ENCODE results near the gene ST6GALNAC4.
A peak's percentile ranks its signal among the peaks of the same experiment; 100 is the strongest.

The ST6GALNAC4 gene

DNA sequence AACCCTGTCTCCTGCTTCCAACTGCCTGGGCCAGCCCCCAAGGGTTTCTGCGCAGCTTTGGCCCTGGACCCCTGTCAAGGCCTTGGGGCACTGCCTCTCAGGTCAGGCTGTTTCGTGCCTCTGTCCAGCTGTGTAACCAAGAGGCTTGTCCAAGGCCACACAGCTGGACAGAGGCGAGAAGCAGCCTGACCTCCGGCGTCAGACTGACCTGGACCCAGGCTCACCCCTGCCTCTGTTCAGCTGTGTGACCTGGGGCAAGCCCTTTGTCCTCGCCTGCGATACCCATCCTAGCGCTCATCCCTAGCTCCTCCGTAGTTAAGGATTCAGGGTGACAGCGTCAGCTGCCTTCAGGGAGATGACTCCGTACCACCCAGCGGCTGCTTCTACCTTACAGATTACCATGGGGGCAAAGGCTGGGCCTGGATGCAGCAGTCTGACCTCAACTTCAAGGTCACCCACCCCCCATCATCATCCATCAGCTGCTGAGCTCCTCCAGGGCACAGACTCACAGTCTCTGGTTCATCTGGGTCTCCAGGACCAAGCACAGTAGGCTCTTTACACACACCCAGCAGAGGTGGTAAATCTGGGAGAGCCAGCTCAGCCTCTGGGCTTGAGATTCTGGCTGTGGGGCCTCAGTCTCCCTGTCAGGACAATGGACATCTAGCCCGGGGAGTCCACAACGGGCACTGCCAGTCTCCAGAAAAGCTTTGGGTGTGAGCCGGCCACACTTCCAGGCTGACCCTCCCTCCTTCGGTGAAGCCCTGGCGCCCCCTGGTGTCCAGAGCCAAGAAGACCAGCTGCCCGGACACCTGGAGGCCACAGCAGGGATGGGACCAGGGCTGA is 47.3 kb downstream of the ST6GALNAC4 start:
- DNase-seq = peak; percentile 83

DNA sequence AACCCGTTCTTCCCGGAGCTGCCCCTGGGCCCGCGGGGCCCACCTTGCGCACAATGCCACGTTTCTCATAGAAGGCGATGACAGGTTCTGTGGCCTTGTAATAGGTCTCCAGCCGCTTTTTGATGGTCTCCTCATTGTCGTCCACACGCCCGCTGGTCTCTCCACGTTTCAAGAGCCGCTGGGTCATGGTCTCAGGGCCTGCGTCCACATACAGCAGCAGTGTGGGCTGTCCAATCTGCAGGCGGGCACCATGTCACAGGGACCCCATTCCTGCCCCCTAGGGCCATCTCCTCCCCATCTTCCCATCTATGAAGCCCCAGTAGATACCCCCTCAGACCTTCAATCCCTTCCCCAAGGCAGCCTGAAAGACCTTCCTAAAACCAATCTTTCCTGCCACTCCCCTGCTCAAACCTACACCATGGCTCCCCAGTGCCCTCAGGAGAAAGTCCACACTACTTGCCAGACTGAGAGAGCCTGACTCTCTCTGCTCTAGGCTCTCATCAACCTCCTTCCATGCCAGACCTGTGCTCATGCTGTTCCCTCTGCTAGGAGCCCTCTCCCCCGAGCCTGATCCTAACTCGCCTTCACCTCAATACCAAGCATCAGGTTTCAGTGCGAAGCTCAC is 48.5 kb downstream of the ST6GALNAC4 start:
- no peak for DNase-seq

DNA sequence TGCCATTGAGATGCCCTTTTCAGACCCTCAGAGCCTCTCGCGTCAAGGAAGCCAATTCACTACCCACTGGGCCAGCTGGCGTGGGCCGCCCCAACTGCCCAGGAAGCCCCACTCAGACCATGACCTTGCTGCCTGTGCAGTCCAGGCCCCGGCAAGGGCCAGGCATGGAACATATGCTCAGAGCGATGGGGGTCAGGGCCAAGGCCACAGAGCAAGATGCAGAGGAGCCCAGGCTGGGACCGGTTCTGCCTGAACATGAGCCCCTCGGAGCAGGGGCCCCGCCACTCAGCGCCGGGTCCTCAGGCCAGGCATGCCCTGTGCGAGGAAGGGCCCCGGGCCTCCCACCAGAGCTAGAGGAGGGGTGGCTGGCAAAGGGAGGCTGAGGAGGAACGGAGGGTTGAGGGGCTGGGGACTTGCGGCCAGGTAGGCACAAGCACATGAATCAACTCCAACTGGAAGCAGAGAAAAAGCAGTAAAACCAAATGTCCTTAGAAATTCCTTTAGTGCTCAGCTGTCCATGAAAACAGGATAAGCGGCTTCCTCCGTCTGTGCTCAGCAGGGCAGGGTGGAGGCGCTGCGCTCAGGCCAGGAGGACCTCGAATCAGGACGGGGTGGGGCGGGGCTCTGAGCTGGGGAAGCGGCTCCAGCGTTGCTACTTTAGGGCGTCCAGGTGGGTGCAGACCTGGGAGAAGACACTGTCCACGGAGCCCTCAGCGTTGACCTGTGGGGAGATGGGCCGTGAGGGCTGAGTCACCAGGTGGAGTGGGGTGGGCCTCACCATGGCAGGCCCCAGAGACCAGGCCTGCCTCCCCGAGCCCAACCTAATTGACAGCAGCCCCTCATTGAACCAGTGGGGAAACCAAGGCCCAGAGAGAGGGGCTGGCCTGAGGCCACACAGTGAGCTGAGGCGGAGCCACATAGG is 49.2 kb downstream of the ST6GALNAC4 start:
- DNase-seq = no peak

DNA sequence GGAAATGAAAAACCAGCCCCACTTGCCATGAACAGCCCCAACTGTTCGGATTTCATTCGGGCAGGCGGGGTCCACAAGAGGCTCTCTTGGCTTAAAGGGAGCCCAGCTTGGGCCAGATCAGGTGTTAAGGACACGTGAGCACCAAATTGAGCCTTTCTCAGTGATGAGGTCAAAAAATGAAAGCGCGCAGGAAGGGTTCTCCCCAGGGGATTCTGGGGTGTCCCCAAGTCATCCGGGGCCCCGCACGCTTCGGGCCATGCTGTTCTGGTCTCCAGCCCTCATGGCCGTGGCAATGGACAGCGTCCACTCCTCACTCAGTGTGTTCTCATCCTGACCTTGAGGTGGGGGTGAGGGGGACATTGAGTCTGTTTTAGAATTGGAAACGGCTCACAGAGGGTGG is 50.3 kb downstream of the ST6GALNAC4 start:
- no peak for DNase-seq

DNA sequence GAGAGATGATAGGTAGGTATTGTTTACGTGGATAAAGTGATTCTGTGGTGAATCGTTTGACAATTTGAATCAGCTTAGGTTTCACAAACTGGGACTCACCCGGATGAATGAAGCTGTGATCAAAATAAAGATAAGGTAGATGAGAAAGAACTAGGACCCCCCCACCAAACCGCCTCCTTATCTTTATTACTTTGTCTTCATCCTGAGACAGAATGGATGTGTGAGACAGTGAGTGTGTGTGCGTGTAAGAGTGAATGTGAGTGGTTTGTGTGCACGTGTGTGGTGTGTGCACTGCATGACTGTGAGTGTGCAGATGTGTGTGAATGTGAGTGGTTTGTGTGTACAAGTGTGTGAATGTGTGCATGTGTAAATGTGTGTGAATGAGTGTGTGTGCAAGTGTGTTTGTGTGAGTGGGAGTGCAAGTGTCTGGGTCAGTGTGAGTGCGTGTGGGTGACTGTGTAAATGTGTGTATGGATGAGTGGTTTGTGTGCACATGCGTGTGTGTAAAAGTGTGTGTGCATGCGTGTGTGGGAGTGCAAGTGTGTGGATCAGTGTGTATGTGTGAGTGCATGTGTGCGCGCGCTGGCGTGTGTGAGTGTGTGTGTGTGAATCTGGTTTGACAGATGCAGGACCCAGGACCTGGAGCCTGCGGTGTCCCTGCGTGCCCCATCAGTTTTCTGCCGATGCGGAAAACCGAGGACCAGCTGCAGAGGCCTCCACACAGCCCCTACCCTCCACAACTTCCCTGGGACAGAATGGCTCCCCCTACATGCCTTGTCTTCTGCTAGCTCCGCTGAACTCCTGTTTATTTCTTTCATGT is 51.0 kb downstream of the ST6GALNAC4 start:
- peak; percentile 37 for DNase-seq

DNA sequence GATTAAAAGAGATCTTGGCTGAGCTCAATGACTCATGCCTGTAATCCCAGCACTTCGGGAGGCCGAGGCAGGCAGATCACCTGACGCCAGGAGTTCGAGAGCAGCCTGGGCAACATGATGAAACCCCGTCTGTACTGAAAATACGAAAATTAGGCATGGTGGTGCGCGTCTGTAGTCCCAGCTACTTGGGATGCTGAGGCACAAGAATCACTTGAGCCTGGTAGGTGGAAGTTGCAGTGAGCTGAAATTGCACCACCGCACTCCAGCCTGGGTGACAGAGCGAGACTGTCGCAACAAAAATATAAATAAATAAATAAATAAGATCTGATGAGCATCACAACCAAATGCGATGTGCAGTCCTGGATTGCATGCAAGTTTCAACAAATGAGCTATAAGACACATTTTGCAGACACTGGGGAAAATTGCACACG is 53.6 kb downstream of the ST6GALNAC4 start:
- DNase-seq = no peak

DNA sequence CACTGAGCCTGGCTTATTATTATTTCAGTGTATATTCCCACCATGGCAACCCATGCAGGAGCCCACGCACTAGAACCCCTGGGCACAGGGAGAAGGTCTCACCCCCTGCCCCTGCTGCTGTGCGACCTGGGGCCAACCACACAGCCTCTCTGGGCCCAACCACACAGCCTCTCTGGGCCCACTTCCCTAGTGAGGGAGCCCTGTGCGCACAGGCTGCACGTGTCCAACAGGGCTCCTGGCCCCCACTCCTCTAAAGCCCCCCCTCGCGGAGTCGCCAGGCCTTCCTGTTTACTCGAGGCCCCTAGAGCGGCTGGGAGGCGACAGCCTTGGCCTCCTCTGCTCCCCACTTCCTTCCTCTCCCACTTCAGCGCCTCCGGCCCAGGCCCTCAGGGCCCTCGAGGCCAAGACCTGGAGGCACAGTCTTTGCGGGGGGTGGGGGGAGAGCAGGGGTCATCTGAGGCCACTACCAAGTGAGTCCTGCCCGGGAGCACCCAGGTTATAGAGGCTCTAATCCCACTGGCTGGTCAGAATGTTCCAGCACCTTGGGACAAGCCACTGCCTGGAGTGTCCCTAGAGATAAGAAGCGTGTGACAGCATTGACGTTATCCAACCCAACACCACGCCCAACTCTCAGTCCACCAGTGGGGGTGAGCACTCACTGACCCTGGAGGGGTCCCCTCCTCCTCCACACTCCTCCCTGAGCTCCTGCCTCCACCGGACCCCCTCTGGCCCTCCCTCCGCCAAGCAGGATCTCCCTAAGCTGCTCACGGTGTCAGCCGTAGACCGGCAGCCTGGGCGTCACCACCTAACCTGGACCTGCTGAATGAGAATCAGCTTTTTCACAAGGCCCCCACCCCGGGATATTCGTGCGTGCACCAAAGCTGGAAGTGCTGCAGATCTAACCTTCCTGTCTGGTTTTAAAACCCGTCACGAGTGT is 54.5 kb downstream of the ST6GALNAC4 start:
- no peak for DNase-seq

DNA sequence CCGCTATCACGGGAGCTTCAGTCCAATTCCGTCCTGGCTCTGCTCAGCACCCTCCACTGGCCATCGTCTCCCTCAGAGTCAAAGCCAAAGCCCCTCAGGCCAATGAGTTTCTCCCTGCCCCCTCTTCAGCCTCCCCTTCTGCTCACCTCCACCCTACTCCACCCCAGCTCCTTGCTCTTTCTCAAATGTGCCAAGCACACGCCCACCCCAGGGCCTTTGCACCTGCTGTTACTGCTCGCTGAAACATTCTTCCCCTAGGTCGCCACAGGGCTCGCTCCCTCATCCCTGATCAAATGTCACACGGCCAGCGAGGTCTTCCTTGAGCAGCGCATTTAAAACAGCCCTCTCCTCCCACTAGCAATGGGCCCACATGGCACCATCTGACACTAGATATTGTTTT is 56.1 kb downstream of the ST6GALNAC4 start:
- DNase-seq = no peak

DNA sequence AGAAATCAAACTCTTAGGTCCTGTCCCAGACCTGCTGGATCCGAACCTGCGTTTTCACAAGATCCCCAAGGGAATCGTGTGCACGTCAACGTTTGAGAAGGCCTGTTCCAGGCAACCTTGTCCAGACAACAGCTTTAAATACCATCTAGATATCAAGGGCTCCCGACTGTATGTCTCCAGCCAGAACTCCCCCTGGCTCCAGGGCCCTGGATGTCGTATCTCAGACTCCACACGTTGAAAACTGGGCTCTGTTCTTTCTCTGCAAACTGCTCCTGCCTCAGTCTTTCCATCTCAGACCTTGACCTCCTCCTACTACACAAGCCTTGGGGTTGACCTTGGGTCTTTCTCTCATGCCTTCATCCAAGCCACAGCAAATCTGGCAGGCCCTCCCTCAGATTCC is 56.6 kb downstream of the ST6GALNAC4 start:
- no peak for DNase-seq

DNA sequence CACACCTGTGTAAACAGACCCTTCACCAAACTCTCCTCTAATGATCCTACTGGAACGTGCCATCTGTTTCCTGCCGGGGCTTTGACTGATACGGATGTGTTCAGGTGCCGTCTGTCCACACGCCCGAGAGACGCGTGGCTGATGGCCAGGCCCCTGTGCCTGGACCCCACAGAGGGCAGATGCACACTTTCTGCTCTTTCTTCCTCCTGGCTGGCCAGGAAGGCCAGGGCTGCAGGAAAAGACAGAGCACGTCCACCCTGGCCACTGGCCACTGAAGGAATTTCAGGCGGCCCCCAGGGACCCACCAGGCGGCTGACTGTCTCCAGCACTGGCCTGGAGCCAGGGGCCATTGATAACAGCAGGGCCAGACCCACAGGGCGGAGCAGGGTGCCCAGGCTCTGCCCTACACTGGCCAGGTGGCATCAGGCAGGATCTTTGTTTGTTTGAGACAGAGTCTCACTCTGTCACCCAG is 58.8 kb downstream of the ST6GALNAC4 start:
- DNase-seq = no peak

Measured in stimulated activated CD4-positive, alpha-beta T cell treated with anti-CD3 and anti-CD28 coated beads, Interleukin-1b, Interleukin-23, amount 100 ng/mL, for 48 hours (primary cell).